Trophoblast cell (in vitro differentiated cells and primary cell): Measurements from ENCODE around the gene TANK.
"Not testable (repeated sequence)": the region's sequence is repeated elsewhere in the genome, so short reads cannot be mapped to it uniquely, and the experiment has no call there.

Experiments
- DNase-seq, 2 donors: peaks; one replicate each; pipeline ENCODE4 v3.0.0-alpha.2; 2016
- H2AFZ ChIP-seq: 2 replicates; pipeline ENCODE4 v1.6.1; 2013; ENCODE audit warnings: low read length, moderate library complexity, mild to moderate bottlenecking; ENCODE audit not compliant: insufficient read depth, poor library complexity
- H2AK5ac ChIP-seq: 2 replicates; pipeline ENCODE4 v1.6.1; 2013; ENCODE audit warnings: mild to moderate bottlenecking, low read length
- H2BK120ac ChIP-seq: 2 replicates; pipeline ENCODE4 v1.6.1; 2013; ENCODE audit warnings: low read length, mild to moderate bottlenecking, moderate library complexity; ENCODE audit not compliant: insufficient read depth, poor library complexity
- H2BK12ac ChIP-seq: 2 replicates; pipeline ENCODE4 v1.6.1; 2013; ENCODE audit warnings: mild to moderate bottlenecking, low read length, moderate library complexity
- H2BK5ac ChIP-seq: 2 replicates; pipeline ENCODE4 v1.6.1; 2013; ENCODE audit warnings: low read length, low read depth, moderate library complexity, mild to moderate bottlenecking; ENCODE audit not compliant: poor library complexity
- H3K14ac ChIP-seq: 2 replicates; pipeline ENCODE4 v1.6.1; 2013; ENCODE audit warnings: mild to moderate bottlenecking, low read length
- H3K18ac ChIP-seq: 2 replicates; pipeline ENCODE4 v1.6.1; 2013; ENCODE audit warnings: mild to moderate bottlenecking, low read length
- H3K23ac ChIP-seq: 2 replicates; pipeline ENCODE4 v1.6.1; 2013; ENCODE audit warnings: low read length
- H3K27ac ChIP-seq: 2 replicates; pipeline ENCODE4 v1.5.1; 2013; ENCODE audit warnings: low read depth, mild to moderate bottlenecking, inconsistent platforms, low read length, moderate library complexity
- H3K27me3 ChIP-seq: 2 replicates; pipeline ENCODE4 v1.6.1; 2013; ENCODE audit warnings: inconsistent platforms, mild to moderate bottlenecking, low read length, moderate library complexity; ENCODE audit not compliant: insufficient read depth
- H3K36me3 ChIP-seq, 2 experiments: 1 replicate in 1 of 2; 2 replicates in 1 of 2; pipeline ENCODE4 v1.6.1; 2013; ENCODE audit warnings: low read length in 2 of 2, mild to moderate bottlenecking in 2 of 2, moderate library complexity in 1 of 2; ENCODE audit not compliant: insufficient read depth in 2 of 2, control insufficient read depth in 1 of 2
- H3K4ac ChIP-seq: 2 replicates; pipeline ENCODE4 v1.6.1; 2013; ENCODE audit warnings: low read depth, mild to moderate bottlenecking, low read length, moderate library complexity
- H3K4me1 ChIP-seq, 2 experiments: 1 replicate in 1 of 2; 2 replicates in 1 of 2; pipeline ENCODE4 v1.6.1; 2013; ENCODE audit warnings: low read length in 2 of 2, mild to moderate bottlenecking in 2 of 2, moderate library complexity in 1 of 2; ENCODE audit not compliant: insufficient read depth in 2 of 2, control insufficient read depth in 1 of 2
- H3K4me2 ChIP-seq: 2 replicates; pipeline ENCODE4 v1.6.1; 2013; ENCODE audit warnings: inconsistent platforms, mild to moderate bottlenecking, low read length, moderate library complexity
- H3K4me3 ChIP-seq: 2 replicates; pipeline ENCODE4 v1.5.1; 2013; ENCODE audit warnings: mild to moderate bottlenecking, low read depth, low read length, inconsistent platforms
- H3K79me1 ChIP-seq: one replicate; pipeline ENCODE4 v1.6.1; 2013; ENCODE audit warnings: low read length
- H3K79me2 ChIP-seq: 2 replicates; pipeline ENCODE4 v1.6.1; 2013; ENCODE audit warnings: low read length, mild to moderate bottlenecking; ENCODE audit not compliant: control insufficient read depth, insufficient read depth, poor library complexity
- H3K9ac ChIP-seq: 2 replicates; pipeline ENCODE4 v1.6.1; 2013; ENCODE audit warnings: mild to moderate bottlenecking, low read length
- H3K9me3 ChIP-seq: 2 replicates; pipeline ENCODE4 v1.6.1; 2013; ENCODE audit warnings: low read depth, mild to moderate bottlenecking, control low read depth, inconsistent platforms, low read length; ENCODE audit not compliant: insufficient read depth
- H4K12ac ChIP-seq: 2 replicates; pipeline ENCODE4 v1.6.1; 2013; ENCODE audit warnings: low read depth, mild to moderate bottlenecking, low read length, moderate library complexity
- H4K8ac ChIP-seq: 2 replicates; pipeline ENCODE4 v1.6.1; 2013; ENCODE audit warnings: low read depth, mild to moderate bottlenecking, low read length, moderate library complexity
- H4K91ac ChIP-seq: one replicate; pipeline ENCODE4 v1.6.1; 2013; ENCODE audit warnings: low read depth, mild to moderate bottlenecking, low read length, moderate library complexity
- WGBS: extraction: QIAGEN DNeasy Blood & Tissue Kit; methylation state at CpG from one replicate; pipeline ENCODE4 v1.1.7; 2013; ENCODE audit warnings: missing lambda C conversion rate; ENCODE audit not compliant: insufficient read length, insufficient coverage; ENCODE audit errors: extremely low coverage; 5-methylcytosine and 5-hydroxymethylcytosine counted together

TANK gene

DNA sequence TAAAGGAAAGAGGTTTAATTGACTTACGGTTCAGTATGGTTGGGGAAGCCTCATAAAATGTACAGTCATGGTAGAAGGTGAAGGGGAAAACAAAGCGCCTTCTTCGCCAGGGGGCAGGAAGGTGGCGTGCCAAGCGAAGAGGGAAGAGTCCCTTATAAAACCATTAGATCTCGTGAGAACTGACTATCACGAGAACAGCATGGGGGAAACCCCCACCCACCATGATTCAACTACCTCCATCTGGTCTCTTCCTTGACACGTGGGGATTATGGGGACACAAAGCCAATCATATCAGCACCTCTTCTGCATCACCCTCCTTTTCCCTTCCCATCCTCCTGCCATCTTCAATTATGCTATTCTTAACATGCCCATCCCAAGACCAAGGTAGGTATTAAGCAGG is 29.9 kb upstream of the TANK start:
- no peak overlapping the region for H3K14ac ChIP-seq
- H3K9ac ChIP-seq: no peak overlapping the region
- H3K36me3 ChIP-seq: no peaks in the 10 kb centered on the region
- no peak overlapping the region for H3K4me2 ChIP-seq
- no peak overlapping the region for H2AK5ac ChIP-seq
- H4K91ac ChIP-seq: no peak overlapping the region
- no CpG with 5 or more reads among the region's 8 CpGs for WGBS
- DNase-seq: no peak
- H3K4me3 ChIP-seq: no peak overlapping the region
- no peak overlapping the region for H2BK12ac ChIP-seq
- H3K9me3 ChIP-seq: no peaks in the 10 kb centered on the region
- no peak overlapping the region for H4K12ac ChIP-seq
- no peak overlapping the region for H2BK5ac ChIP-seq
- H3K4ac ChIP-seq: no peak overlapping the region
- H3K27me3 ChIP-seq: no peaks in the 10 kb centered on the region
- H3K23ac ChIP-seq: no peak overlapping the region
- no peak overlapping the region for H3K27ac ChIP-seq
- peaks cover 1% of the 10 kb centered on the region for H3K79me2 ChIP-seq
- H2BK120ac ChIP-seq: no peak overlapping the region
- H3K79me1 ChIP-seq: peaks cover 8% of the 10 kb centered on the region
- no peak overlapping the region for H3K18ac ChIP-seq
- H2AFZ ChIP-seq: no peak overlapping the region
- peaks cover 6 to 9% of the 10 kb centered on the region in 2 experiments for H3K4me1 ChIP-seq
- no peak overlapping the region for H4K8ac ChIP-seq

DNA sequence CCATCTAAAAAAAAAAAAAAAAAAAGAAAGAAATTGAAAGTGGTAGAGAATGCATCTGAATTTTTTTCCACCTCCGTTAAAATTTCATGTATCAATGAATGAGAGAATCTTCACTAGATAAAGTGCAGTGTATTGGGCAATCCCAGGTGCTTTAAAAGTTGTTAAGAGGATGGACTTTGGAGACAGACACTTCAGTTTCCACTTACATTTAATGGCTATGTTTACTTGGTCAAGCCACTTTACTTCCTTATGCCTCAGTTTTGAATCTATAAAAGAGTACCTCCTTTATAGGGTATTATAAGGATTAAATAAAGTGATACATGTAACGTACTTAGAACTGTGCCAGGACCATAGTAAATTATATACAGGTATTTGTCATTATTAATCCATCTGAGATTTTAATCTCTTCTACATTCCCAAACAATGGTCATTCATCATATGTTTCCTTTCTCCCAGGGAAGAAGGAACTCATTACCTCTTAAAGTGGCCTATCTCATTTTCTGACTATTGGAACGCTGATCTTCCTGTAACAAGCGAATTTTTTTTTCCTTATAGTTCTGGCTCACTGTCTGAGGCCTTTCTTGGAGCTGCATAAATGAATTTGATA is 29.1 kb upstream of the TANK start:
- no peak overlapping the region for H4K12ac ChIP-seq
- no peak overlapping the region for H3K4ac ChIP-seq
- no peak overlapping the region for H2BK120ac ChIP-seq
- H2BK5ac ChIP-seq: no peak overlapping the region
- no peak overlapping the region for H2BK12ac ChIP-seq
- no peak overlapping the region for H2AFZ ChIP-seq
- H4K91ac ChIP-seq: no peak overlapping the region
- no peak overlapping the region for H3K4me2 ChIP-seq
- H3K14ac ChIP-seq: no peak overlapping the region
- peaks cover 6 to 9% of the 10 kb centered on the region in 2 experiments for H3K4me1 ChIP-seq
- peaks cover 8% of the 10 kb centered on the region for H3K79me1 ChIP-seq
- H2AK5ac ChIP-seq: no peak overlapping the region
- peaks cover 1% of the 10 kb centered on the region for H3K79me2 ChIP-seq
- H3K27ac ChIP-seq: no peak overlapping the region
- H3K36me3 ChIP-seq: no peaks in the 10 kb centered on the region
- H3K9ac ChIP-seq: no peak overlapping the region
- H3K18ac ChIP-seq: no peak overlapping the region
- no peak overlapping the region for H3K23ac ChIP-seq
- no peaks in the 10 kb centered on the region for H3K9me3 ChIP-seq
- DNase-seq: no peak
- H3K4me3 ChIP-seq: no peak overlapping the region
- no peaks in the 10 kb centered on the region for H3K27me3 ChIP-seq
- WGBS: no CpG with 5 or more reads among the region's 4 CpGs
- H4K8ac ChIP-seq: no peak overlapping the region

DNA sequence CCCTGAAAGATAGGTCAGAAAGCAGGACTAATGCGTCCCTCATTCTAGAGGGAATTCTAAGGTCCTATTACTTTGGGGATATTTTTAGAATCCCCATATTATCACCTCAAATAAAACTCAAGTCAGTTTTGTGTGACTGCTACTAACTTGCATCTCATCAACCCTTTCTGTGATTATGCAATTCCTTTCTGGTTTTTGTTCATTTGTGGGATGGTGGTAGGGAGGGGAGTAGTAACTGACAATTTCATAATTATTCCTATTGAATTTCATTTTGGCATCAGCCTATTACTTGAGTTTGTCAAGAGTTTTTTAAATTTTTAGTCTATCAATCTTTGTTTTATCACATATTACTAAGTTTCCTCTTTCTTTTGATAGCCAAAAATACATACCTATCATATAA is 28.4 kb upstream of the TANK start:
- no peak overlapping the region for H3K14ac ChIP-seq
- DNase-seq: no peak
- no peak overlapping the region for H3K23ac ChIP-seq

DNA sequence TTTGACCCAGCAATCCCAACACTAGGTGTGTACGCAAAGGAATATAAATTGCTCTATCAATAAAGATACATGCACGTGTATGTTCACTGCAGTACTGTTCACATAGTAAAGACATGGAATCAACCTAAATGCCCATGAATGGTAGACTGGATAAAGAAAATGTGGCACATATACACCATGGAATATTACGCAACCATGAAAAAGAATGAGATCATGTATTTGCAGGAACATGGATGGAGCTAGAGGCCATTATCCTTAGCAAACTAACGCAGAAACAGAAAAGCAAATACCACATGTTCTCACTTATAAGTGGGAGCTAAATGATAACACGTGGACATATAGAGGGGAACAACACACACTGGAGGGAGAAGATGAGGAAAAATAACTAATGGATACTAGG is 27.8 kb upstream of the TANK start:
- H2AFZ ChIP-seq, H4K8ac ChIP-seq, H2BK120ac ChIP-seq, H3K27me3 ChIP-seq, H3K4me2 ChIP-seq, H3K14ac ChIP-seq, H3K4ac ChIP-seq, H3K79me1 ChIP-seq, H4K91ac ChIP-seq, H2BK12ac ChIP-seq, H2AK5ac ChIP-seq, H2BK5ac ChIP-seq, H3K9me3 ChIP-seq, H4K12ac ChIP-seq, H3K79me2 ChIP-seq, H3K4me1 ChIP-seq, H3K4me3 ChIP-seq, H3K18ac ChIP-seq, H3K36me3 ChIP-seq, DNase-seq, H3K23ac ChIP-seq, H3K27ac ChIP-seq, H3K9ac ChIP-seq: not testable (repeated sequence)
- no CpG with 5 or more reads among the region's 5 CpGs for WGBS

More for the DNA sequence above, 28.4 kb upstream of the TANK start:
- no peak overlapping the region for H3K4me2 ChIP-seq
- no peak overlapping the region for H3K4ac ChIP-seq
- H3K27ac ChIP-seq: no peak overlapping the region
- H3K79me2 ChIP-seq: peaks cover 1% of the 10 kb centered on the region
- no peak overlapping the region for H2BK12ac ChIP-seq
- no peak overlapping the region for H2BK120ac ChIP-seq
- H3K27me3 ChIP-seq: no peaks in the 10 kb centered on the region
- no peak overlapping the region for H2AK5ac ChIP-seq
- H3K9me3 ChIP-seq: no peaks in the 10 kb centered on the region
- no peaks in the 10 kb centered on the region for H3K36me3 ChIP-seq
- no peak overlapping the region for H2BK5ac ChIP-seq
- H3K18ac ChIP-seq: no peak overlapping the region
- no peak overlapping the region for H3K9ac ChIP-seq
- no peak overlapping the region for H4K8ac ChIP-seq
- H3K79me1 ChIP-seq: peaks cover 8% of the 10 kb centered on the region
- H3K4me3 ChIP-seq: no peak overlapping the region
- no peak overlapping the region for H2AFZ ChIP-seq
- no peak overlapping the region for H4K12ac ChIP-seq
- H3K4me1 ChIP-seq: peaks cover 6 to 9% of the 10 kb centered on the region in 2 experiments
- WGBS: no CpG with 5 or more reads among the region's 1 CpG
- no peak overlapping the region for H4K91ac ChIP-seq
